NCI-H1092 (cell line): ENCODE measurements around the gene NOS1.
"Not testable (repeated sequence)": the region's sequence is repeated elsewhere in the genome, so short reads cannot be mapped to it uniquely, and the experiment has no call there.

Source experiments
- DNase-seq: peaks from one replicate; lab custom pipeline; 2025; lab: John Stamatoyannopoulos, UW

NOS1 gene

GRCh38 chr12:117208811-117209455 lies 152.5 kb downstream of the NOS1 start:
- no peak for DNase-seq

DNA sequence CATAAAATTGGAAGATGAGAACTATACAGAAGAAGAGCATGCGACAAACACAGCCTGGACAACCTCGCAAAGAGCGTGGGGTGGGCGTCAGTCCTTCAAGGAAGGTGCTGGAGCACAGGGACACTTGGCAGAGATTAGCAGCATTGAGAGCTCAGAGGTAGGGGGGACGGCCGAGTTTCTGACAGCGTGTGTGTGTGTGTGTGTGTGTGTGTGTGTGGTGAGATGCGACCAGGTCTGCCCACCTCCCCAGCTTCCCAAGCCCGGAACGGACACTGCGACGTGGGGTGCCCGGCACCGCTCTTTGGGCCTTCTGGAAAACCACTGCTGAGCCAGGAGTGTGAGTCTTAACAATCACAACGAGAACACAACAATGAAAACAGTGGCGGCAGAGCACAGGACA lies 153.2 kb downstream of the NOS1 start:
- no peak for DNase-seq

DNA sequence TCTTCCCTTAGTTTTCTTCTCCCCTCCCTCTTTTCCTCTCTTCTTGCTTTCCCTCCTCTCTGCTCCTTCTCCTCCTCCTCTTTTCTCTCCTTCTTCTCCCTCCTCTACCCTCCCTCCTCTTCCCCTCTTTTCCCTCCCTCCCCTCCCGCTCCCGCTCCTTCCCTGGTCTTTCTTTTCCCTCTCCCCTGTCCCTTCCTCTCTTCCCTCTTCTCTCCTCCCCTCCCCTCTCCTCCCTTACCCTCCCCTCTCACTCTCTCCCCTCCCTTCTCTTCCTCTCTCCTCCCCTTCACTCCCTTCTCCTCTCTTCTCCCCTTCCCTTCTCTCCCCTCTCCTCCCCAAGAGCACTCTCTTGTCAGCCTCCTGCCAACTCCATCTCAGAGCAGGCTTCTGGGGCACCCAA lies 153.8 kb downstream of the NOS1 start:
- DNase-seq: no peak

- DNase-seq: no peak
Measured at GRCh38 chr12:117202556-117202955, 158.9 kb downstream of the NOS1 start.

- no peak for DNase-seq
Measured at GRCh38 chr12:117202033-117202432, 159.4 kb downstream of the NOS1 start.

DNA sequence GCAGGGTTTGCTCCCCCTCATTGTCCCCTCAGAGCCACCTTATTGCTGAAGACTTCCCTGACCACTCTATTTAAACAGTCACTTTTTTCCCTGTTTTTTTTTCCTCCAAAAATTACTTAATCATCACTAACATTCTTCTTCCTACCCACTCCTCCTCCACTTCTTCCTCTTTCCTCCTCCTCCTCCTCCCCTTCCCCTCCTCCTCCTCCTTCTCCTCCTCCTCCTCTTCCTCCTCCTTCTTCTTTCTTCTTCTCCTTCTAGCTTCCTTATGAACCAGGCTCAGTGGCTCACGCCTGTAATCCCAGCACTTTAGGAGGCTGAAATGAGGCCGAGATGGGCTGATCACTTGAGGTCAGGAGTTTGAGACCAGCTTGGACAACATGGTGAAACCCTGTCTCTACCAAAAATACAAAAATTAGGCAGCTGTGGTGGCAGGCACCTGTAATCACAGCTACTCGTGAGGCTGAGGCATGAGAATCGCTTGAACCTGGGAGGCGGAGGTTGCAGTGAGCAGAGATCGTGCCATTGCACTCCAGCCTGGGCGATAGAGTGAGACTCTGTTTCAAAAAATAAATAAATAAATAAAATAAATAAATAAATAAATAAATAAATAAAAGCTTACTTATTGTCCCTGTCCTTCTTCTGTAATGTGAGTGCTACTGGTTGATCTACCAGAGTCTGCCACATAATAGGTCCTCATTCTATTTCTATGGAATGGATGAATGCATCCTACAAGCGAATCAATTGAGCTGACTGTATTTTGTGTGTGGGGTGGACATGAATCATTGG lies 161.3 kb downstream of the NOS1 start:
- not testable (repeated sequence) for DNase-seq

DNA sequence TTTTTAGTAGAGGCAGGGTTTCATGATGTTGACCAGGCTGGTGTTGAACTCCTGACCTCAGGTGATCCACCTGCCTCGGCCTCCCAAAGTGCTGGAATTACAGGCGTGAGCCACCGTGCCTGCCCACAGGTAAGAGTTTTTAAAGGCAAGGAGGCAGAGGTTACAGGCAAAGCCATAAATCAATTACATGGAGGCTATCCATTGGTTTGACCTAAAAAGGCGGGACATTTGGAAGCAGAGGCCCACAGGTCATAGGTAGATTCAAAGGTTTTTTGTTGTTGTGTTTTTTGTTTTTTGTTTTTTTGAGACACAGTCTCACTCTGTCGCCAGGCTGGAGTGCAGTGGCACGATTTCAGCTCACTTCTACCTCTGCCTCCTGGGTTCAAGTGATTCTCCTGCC lies 165.1 kb downstream of the NOS1 start:
- not testable (repeated sequence) for DNase-seq

DNA sequence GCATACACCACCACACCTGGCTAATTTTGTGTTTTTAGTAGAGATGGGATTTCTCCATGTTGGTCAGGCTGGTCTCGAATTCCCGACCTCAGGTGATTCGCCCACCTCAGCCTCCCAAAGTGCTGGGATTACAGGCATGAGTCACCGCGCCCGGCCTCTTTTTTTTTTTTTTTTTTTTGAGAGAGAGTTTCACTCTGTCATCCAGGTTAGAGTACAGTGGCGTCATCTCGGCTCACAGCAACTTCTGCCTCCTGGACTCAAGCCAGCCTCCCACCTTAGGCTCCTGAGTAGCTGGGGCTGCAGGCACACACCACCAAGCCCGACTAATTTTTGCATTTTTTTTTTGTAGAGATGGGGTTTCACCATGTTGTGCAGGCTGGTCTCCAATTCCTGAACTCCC lies 166.4 kb downstream of the NOS1 start:
- DNase-seq: not testable (repeated sequence)

GRCh38 chr12:117193903-117194302 lies 167.5 kb downstream of the NOS1 start:
- no peak for DNase-seq

- not testable (repeated sequence) for DNase-seq
Measured at GRCh38 chr12:117192581-117192980, 168.8 kb downstream of the NOS1 start.

DNA sequence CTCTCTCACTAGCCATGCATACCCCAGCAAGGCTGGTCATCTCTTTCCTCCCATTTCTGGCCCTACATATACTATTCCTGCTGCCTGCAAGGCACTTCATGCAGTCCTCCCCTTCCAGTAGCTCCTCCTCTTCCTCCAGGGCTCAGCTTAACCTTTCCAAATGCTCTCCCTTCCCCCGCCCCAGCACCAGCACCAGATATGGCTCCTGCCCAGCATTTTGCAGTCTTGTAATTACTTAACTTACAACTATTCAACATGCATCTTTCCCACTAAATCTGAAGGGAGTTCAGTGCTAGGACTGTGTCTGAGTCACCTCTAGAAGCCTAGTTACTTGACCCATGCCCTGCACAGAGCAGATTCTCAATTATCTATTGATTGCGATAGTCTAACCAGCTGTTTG lies 169.4 kb downstream of the NOS1 start:
- DNase-seq: no peak

DNA sequence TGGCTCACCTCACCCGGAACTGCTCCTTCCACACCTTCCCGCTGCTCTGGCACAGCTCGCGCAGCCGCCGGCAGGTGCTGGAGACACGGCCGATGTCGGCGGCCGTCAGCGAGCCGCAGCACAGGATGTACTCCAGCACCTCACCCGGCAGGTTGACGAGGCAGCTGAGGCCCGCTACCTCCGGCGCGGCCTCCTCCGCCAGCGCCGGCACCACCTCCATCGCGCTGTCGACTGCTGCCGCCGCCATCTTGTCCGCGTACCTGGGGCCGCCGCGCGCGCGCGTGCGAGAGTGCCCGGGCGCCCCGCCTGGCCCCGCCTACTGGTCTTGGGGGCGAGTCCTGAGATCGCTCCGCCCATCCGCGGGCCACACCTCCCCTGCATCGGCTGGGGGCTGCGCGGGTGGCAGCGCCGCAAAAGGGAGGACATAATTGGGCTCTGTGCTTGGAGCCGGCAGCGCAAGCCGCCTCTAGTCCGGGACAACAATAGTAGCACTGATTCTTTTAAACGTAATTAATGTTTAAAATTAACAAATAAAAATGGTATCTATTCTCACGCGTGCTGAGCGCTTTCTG lies 171.1 kb downstream of the NOS1 start, which contains the start of gene FBXO21:
TSS of gene FBXO21 (minus strand) at position 261 of the 572 bp plus-strand sequence. CDS start at position 247, 14 bp downstream.
- peak; percentile 79 for DNase-seq

GRCh38 chr12:117189725-117190209 lies 171.7 kb downstream of the NOS1 start:
- DNase-seq: peak; percentile 14

DNA sequence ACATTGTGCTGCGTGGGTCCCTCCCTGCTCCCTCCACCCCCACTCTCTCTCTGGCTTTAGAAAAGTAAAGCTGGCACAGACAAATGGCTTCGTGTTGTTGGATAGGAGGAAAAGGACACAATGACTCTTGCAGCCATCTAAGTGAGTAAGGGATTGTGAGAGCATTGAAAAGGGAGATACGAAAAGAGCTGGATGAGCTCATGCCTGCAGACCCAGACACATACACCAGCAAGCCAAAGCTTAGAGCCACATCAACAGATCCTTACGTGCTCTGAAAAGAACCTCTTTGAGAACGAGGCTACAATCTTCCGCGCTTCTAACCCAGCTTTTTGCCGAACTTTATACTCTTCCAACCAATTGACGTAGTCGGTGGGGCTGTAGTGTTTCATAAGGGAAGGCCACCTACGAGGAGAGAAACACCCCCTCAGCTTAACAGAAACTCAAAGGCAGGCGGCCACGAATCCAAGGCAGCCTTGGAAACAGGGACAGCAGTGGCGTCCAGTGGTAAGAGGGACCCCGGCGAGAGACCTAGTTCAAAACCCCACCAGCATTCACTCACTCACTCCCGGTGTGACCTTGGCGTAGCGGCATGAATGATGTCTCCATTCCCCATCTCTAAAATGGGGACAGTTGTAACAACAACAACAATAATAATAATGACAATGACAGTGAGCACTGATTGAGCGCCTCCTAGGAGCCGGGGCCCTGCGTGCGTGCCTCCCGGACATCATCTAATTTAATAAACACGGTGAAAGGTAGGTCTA lies 172.3 kb downstream of the NOS1 start:
- no peak for DNase-seq

DNA sequence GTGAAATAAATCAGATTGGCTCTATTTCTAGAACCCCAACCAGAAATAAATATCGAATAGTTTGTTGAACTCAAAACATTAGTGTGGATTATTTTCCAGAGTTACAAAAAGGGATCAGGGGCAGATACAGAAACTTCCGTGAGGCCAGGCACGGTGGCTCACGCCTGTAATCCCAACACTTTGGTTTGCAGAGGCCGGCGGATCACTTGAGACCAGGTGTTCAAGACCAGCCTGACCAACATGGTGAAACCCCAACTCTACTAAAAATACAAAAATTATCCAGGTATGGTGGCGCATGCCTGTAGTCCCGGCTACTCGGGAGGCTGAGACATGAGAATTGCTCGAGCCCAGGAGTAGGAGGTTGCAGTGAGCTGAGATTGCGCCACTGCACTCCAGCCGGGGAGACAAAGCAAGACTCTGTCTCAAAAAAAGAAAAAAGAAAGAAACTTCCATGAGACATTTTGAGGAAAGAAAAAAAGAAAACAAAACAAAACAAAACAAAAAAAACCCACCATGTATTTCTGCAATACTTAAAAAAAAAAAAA lies 173.2 kb downstream of the NOS1 start:
- no peak for DNase-seq

DNA sequence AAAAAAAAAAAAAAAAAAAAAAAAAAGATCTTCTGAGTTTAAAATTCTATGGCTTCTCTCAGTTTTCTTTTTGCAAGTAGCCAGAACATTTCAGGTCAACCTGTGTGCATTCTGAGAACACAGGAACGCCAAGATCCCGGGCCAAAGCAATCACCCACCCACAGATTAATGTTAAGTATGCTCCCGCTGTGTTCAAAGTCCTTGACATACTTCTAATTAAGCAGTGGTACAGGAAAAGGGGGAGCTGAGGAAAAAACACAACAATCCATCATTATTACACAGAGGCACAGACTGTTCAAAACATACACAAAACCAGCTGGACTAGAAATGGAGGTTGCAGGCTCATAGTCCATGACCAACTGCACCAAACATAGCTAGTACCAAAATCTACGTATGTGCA lies 174.0 kb downstream of the NOS1 start:
- DNase-seq: no peak

- no peak for DNase-seq
Measured at GRCh38 chr12:117182866-117183265, 178.6 kb downstream of the NOS1 start.

- not testable (repeated sequence) for DNase-seq
Measured at GRCh38 chr12:117181468-117181843, 180.0 kb downstream of the NOS1 start.

- DNase-seq: no peak
Measured at GRCh38 chr12:117180758-117181467, 180.5 kb downstream of the NOS1 start.

DNA sequence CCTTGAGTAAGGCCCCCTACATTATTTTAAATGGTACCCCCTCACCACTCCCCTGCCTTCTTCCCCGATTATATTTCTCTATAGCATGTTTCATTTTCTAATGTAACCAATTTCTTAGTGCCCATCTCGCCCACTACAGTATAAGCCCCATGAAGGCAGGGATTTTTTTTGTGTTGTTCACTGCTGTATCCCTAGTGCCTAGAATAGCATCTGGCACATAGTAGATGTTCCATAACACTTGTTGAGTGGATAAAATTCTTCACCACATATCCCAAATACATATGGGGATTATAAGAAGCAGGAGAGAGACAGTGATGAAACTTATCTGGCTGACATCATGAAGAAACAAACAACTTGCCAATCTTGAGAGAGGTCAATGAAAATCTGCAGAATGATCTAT lies 182.7 kb downstream of the NOS1 start:
- DNase-seq: no peak

DNA sequence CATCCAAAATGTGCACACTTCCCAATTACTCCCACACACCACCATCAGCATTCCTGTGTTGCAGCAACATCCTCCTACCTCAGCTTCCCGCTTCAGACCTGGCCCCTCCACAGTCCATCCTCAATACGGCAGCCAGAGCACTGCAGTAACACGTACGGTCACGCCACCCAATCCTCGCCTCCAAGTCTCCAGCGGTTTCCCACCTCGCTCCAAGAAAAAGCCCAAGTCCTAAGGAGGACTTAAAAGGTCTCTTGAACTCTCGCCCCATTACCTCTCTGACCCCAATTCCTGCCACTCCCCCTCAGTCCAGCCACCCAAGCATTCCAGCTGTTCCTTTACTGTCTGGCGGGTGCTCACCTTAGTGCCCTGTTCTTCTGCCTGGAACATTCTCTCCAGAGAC lies 183.1 kb downstream of the NOS1 start:
- no peak for DNase-seq
